ENCODE measurements around the gene KSR1.

DNA sequence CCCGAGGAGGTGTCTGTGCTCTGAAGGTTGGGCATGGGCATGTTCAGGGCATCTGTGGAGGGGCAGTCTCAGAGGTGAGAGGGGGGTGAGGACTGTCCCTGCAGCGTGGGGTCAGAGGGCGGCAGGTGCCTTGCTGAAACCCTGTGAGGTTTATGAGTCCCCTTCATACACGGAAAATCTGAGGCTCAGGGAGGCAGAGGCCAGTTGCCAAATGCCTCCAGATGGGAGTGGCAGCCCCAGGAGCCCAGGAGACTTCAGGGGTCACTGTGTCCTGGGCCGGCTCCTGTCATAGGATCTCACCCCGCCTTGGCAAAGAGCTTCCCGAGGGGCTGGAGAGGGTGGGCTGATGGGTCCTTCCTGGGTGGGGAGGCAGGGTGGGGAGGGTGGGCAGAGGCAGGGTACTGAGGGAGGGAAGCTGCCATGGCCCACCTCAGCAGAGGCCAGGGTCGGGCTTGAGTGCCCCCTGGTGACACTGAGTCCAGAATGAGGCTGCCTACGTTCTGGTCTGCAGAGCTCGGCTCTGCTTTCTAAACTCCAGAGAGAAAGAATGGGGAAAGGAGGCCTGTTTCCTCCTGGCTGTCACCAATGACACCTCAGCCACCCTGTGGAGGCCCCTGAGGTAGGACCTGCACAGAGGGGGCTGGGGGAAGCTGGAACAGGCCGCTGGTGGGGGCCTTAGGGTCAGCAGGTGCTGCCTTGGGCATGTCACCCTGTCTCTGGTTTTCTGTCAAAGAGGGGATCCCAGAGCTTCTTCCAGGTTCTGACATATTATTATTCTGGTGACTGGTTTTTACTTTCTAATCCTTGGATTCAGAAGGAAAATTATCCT is 175.9 kb downstream of the KSR1 start:
- TF ChIP-seq, protein P1, sequence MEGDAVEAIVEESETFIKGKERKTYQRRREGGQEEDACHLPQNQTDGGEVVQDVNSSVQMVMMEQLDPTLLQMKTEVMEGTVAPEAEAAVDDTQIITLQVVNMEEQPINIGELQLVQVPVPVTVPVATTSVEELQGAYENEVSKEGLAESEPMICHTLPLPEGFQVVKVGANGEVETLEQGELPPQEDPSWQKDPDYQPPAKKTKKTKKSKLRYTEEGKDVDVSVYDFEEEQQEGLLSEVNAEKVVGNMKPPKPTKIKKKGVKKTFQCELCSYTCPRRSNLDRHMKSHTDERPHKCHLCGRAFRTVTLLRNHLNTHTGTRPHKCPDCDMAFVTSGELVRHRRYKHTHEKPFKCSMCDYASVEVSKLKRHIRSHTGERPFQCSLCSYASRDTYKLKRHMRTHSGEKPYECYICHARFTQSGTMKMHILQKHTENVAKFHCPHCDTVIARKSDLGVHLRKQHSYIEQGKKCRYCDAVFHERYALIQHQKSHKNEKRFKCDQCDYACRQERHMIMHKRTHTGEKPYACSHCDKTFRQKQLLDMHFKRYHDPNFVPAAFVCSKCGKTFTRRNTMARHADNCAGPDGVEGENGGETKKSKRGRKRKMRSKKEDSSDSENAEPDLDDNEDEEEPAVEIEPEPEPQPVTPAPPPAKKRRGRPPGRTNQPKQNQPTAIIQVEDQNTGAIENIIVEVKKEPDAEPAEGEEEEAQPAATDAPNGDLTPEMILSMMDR (IDR thresholded peaks at IDR 0.05): no peak
- no peak for TF ChIP-seq POLR2A (IDR thresholded peaks at IDR 0.05)

Data from Peyer's patch (tissue), 4 donors.